Progenitor cell of endocrine pancreas (in vitro differentiated cells): ENCODE data around the gene C20orf204. TPM values are rescaled to one million over a fixed set of nuclear protein-coding genes. Genes with fewer than 3 reads are reported as not detected.

Experiments
- DNase-seq: peaks from one replicate; pipeline ENCODE4 v3.0.0; 2021; ENCODE audit warnings: low spot score; ENCODE audit not compliant: unreplicated experiment
- H3K27ac Mint-ChIP-seq: 2 replicates; pipeline ENCODE4 v1.8.0; 2021; ENCODE audit warnings: mild to moderate bottlenecking, moderate library complexity, mixed read lengths
- H3K27me3 Mint-ChIP-seq: 2 replicates; pipeline ENCODE4 v1.8.0; 2021; ENCODE audit warnings: mixed read lengths
- H3K36me3 Mint-ChIP-seq: 2 replicates; pipeline ENCODE4 v1.8.0; 2022; ENCODE audit warnings: mixed read lengths; ENCODE audit not compliant: insufficient read depth
- H3K4me1 Mint-ChIP-seq: 2 replicates; pipeline ENCODE4 v1.8.0; 2021; ENCODE audit warnings: low read depth, mixed read lengths
- H3K4me3 Mint-ChIP-seq: 2 replicates; pipeline ENCODE4 v1.8.0; 2021; ENCODE audit warnings: low read depth, mild to moderate bottlenecking, moderate library complexity, mixed read lengths
- H3K9me3 Mint-ChIP-seq: 2 replicates; pipeline ENCODE4 v1.8.0; 2021; ENCODE audit warnings: low read depth, mixed read lengths
- CTCF ChIP-seq: fragments of 200-600 bp; sonication (generic); IDR thresholded peaks from one replicate; pipeline ENCODE4 v1.5.0; 2021; ENCODE audit warnings: antibody characterized with exemption, mild to moderate bottlenecking; ENCODE audit not compliant: unreplicated experiment
- total RNA-seq: library from RNA; stranded (reverse); gene quantifications from 2 replicates; pipeline ENCODE4 v1.2.1, GENCODE V29; 2021

Gene C20orf204
- total RNA-seq, 1 donor from 2014 or later, result 3.3 TPM

- H3K4me3 Mint-ChIP-seq, result no peak overlapping the region
- H3K9me3 Mint-ChIP-seq, result no peaks in the 10 kb centered on the region
- DNase-seq, result no peak
- peaks cover 7% of the 10 kb centered on the region for H3K4me1 Mint-ChIP-seq
- H3K27ac Mint-ChIP-seq, result no peak overlapping the region
- peaks cover 20% of the 10 kb centered on the region for H3K27me3 Mint-ChIP-seq
- H3K36me3 Mint-ChIP-seq, result no peaks in the 10 kb centered on the region
- TF ChIP-seq CTCF, result no peak
Observed at GRCh38 chr20:64056889-64057627, 21.1 kb downstream of the C20orf204 start.

- Mint-ChIP-seq H3K36me3 (no peaks in the 10 kb centered on the region), H3K27me3 (peaks cover 16% of the 10 kb centered on the region), H3K27ac (no peak overlapping the region), H3K9me3 (no peaks in the 10 kb centered on the region), H3K4me3 (no peak overlapping the region), H3K4me1 (peaks cover 11% of the 10 kb centered on the region)
- TF ChIP-seq CTCF, result peak; percentile 87
- peak; percentile 86 for DNase-seq
Observed at GRCh38 chr20:64057628-64058498, 21.9 kb downstream of the C20orf204 start.

- Mint-ChIP-seq H3K27me3 (peaks cover 9% of the 10 kb centered on the region), H3K36me3 (no peaks in the 10 kb centered on the region), H3K4me3 (no peak overlapping the region), H3K9me3 (no peaks in the 10 kb centered on the region), H3K27ac (no peak overlapping the region), H3K4me1 (peaks cover 11% of the 10 kb centered on the region)
- no peak for TF ChIP-seq CTCF
- DNase-seq, result no peak
Observed at GRCh38 chr20:64058536-64058935, 22.6 kb downstream of the C20orf204 start.

GRCh38 chr20:64062276-64062595 lies 26.3 kb downstream of the C20orf204 start:
- peaks cover 20% of the 10 kb centered on the region for H3K4me1 Mint-ChIP-seq
- no peaks in the 10 kb centered on the region for H3K9me3 Mint-ChIP-seq
- no peak for TF ChIP-seq CTCF
- no peaks in the 10 kb centered on the region for H3K36me3 Mint-ChIP-seq
- no peaks in the 10 kb centered on the region for H3K27me3 Mint-ChIP-seq
- no peak for DNase-seq
- H3K27ac Mint-ChIP-seq, result peak overlapping the region; percentile 84
- peak overlapping the region; percentile 86 for H3K4me3 Mint-ChIP-seq

GRCh38 chr20:64062596-64063388 lies 26.8 kb downstream of the C20orf204 start, which contains the start of gene TCEA2:
Gene TCEA2 (plus strand): TSS chr20:64063198. CDS start chr20:64063313, 115 bp downstream.
- no peaks in the 10 kb centered on the region for H3K36me3 Mint-ChIP-seq
- peak within 1 kb of the TSS; percentile 84 for H3K27ac Mint-ChIP-seq
- H3K27me3 Mint-ChIP-seq, result no peaks in the 10 kb centered on the region
- H3K9me3 Mint-ChIP-seq, result no peaks in the 10 kb centered on the region
- peak; percentile 94 for DNase-seq
- peaks cover 18% of the 10 kb centered on the region for H3K4me1 Mint-ChIP-seq
- H3K4me3 Mint-ChIP-seq, result peak within 1 kb of the TSS; percentile 86
- TF ChIP-seq CTCF, result no peak
